HG03045 (cell line): Measurements from ENCODE around the gene CPO.

Source experiments
- ATAC-seq: cut with Tn5 transposase; IDR thresholded peaks from one replicate; pipeline ENCODE4 v1.9.1; 2021; ENCODE audit warnings: mild to moderate bottlenecking, moderate library complexity; ENCODE audit not compliant: unreplicated experiment

CPO gene

GRCh38 chr2:207008105-207008990, 69.0 kb downstream of the CPO start:
- ATAC-seq, result no peak

GRCh38 chr2:207012461-207012860, 73.1 kb downstream of the CPO start:
- no peak for ATAC-seq

- ATAC-seq, result no peak
Observed at GRCh38 chr2:207014424-207014823, 75.1 kb downstream of the CPO start.

- ATAC-seq, result no peak
Observed at GRCh38 chr2:207015901-207016300, 76.6 kb downstream of the CPO start.
